Kidney (tissue), 14 donors: Measurements from ENCODE around the gene ALDH4A1. TPM values are rescaled to one million over a fixed set of nuclear protein-coding genes. Genes with fewer than 3 reads are reported as not detected.

Source experiments
- DNase-seq, 5 donors: peaks; one replicate each; pipeline ENCODE4 v3.0.0-alpha.2; 2013 to 2020
- FAIRE-seq: peaks from 2 replicates; lab custom pipeline; 2012; peaks lifted over from hg19 to GRCh38; lab: Jason Lieb, UNC
- H3K27ac ChIP-seq, 2 donors: one replicate each; pipeline ENCODE4 v1.7.0; 2013; ENCODE audit warnings: low read depth in 2 of 2, low read length in 2 of 2, inconsistent platforms in 1 of 2
- H3K27me3 ChIP-seq: one replicate; pipeline ENCODE4 v1.7.1; 2013; ENCODE audit warnings: low read length, inconsistent platforms; ENCODE audit not compliant: control insufficient read depth, insufficient read depth
- H3K36me3 ChIP-seq, 3 donors: one replicate each; pipeline versions ENCODE4 v1.7.0 to v1.7.1; 2013; ENCODE audit warnings: low read length in 3 of 3, control low read depth in 1 of 3, inconsistent platforms in 1 of 3; ENCODE audit not compliant: insufficient read depth in 3 of 3, control insufficient read depth in 2 of 3
- H3K4me1 ChIP-seq, 3 donors: one replicate each; pipeline versions ENCODE4 v1.7.0 to v1.7.1; 2013; ENCODE audit warnings: low read length in 3 of 3, inconsistent platforms in 1 of 3, low read depth in 1 of 3; ENCODE audit not compliant: control insufficient read depth in 2 of 3, insufficient read depth in 2 of 3
- H3K4me3 ChIP-seq, 3 donors: one replicate each; pipeline versions ENCODE4 v1.7.0 to v1.8.1; 2013; ENCODE audit warnings: low read length in 3 of 3, control low read depth in 1 of 3, inconsistent platforms in 1 of 3
- H3K9ac ChIP-seq, 3 donors: one replicate each; pipeline versions ENCODE4 v1.7.0 to v1.7.1; 2013; ENCODE audit warnings: low read length in 3 of 3, control low read depth in 1 of 3, inconsistent platforms in 1 of 3
- H3K9me3 ChIP-seq, 3 donors: one replicate each; pipeline versions ENCODE4 v1.7.0 to v1.7.1; 2013; ENCODE audit warnings: low read length in 3 of 3, control low read depth in 1 of 3, inconsistent platforms in 1 of 3; ENCODE audit not compliant: control insufficient read depth in 2 of 3, insufficient read depth in 1 of 3
- CTCF ChIP-seq: IDR thresholded peaks from 3 replicates; pipeline ENCODE4 v1.5.1; 2012; ENCODE audit warnings: mild to moderate bottlenecking, moderate library complexity, borderline replicate concordance; ENCODE audit not compliant: insufficient read depth; ENCODE audit errors: extremely low read depth
- intact Hi-C: fragments of 100-400 bp; cut with DNase I; formaldehyde crosslinking; loops from one replicate; pipeline ENCODE4 v1.11.1; 2022
- polyA plus RNA-seq: library from polyadenylated mRNA; stranded (reverse); fragments of 350-450 nt; fragmentation: Illumina TruSeq; extraction: RNeasy Lipid Tissue Mini Kit (QIAGEN cat#74804); gene quantifications from one replicate; pipeline ENCODE4 v1.2.3, GENCODE V29; 2014; ENCODE audit warnings: low read depth, low replicate concordance; ENCODE audit not compliant: insufficient read depth
- total RNA-seq: library from RNA; stranded (reverse); fragmentation: NEBNext Ultra II Directional; extraction: Animal tissue kit (Norgen Biotek cat#: 25700); gene quantifications from one replicate; pipeline ENCODE4 v1.2.1, GENCODE V29; 2021
- donor health status: control.
- donor health status: control.
- donor health status: control.
- donor health status: control.
- donor health status: control.
- donor health status: DM: yes; HTN: yes; CAD: no.
- donor health status: Normal renal cell carcinoma (clear cell type).

The ALDH4A1 gene
- total and polyA plus RNA-seq, 2 donors from 2014 or later = 49.3 to 352 TPM

DNA sequence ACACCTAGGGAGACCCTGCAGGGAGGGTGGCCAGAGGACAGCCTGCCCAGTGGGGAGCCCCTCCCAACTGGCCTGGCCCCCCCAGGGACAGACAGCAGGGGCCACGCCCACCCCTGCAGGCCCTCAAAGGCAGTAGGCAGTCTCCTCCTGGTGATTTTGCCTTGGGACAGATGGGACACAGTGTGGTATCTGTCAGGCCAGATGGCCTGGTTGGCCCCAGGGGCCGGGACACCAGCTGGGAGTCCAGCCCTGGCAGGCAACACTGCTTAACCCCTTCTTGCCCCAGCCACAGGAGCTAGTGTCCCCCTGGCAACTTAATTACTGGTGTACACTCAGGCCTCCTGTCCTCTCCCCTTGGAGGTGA is 36.3 kb upstream of the ALDH4A1 start:
- no peaks in the 10 kb centered on the region for H3K36me3 ChIP-seq
- H3K4me1 ChIP-seq = peaks cover 0 to 36% (median 28%) of the 10 kb centered on the region in 3 donors
- TF ChIP-seq CTCF = no peak
- H3K27ac ChIP-seq = no peak overlapping the region
- H3K9me3 ChIP-seq = no peaks in the 10 kb centered on the region
- intact Hi-C loops = no loop called here
- no peak overlapping the region for H3K9ac ChIP-seq
- H3K27me3 ChIP-seq = no peaks in the 10 kb centered on the region
- FAIRE-seq (no peak), DNase-seq (peak in 1 of 5 donors; percentile 64)
- H3K4me3 ChIP-seq = no peak overlapping the region

- no peak for FAIRE-seq
These were observed 35.8 kb upstream of the ALDH4A1 start for GRCh38 chr1:18938008-18938706.

DNA sequence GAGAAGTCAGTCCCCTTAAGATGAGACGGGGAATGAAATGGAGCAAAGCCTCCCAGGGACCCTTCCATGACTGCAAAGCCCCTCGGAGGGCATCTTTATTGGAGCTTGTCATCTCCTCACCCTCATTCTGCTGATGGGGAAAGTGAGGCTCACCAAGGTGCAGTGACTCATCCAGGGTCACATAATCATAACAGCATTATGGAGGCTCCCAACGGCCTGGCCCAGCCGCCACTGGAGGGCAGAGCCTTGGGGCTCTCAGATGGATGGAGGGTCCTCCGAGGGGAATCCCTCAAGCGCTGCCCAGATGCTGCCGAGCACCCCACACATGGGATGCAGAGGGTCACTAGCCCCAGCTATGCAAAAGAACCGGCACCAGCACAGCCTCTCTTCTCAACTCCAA is 35.2 kb upstream of the ALDH4A1 start:
- intact Hi-C loops = no loop called here
- Histone ChIP-seq H3K9me3 (no peaks in the 10 kb centered on the region), H3K27ac (peak overlapping the region; percentile 51 to 55), H3K4me3 (no peak overlapping the region), H3K36me3 (no peaks in the 10 kb centered on the region), H3K4me1 (peaks cover 0 to 38% (median 35%) of the 10 kb centered on the region in 3 donors), H3K9ac (no peak overlapping the region), H3K27me3 (no peaks in the 10 kb centered on the region)
- FAIRE-seq (no peak), DNase-seq (no peak)
- TF ChIP-seq CTCF = no peak

More at GRCh38 chr1:18938008-18938706, 35.8 kb upstream of the ALDH4A1 start:
- Histone ChIP-seq H3K4me3 (no peak overlapping the region), H3K27ac (peak overlapping the region in 1 of 2 donors; percentile 2), H3K4me1 (peaks cover 0 to 36% (median 29%) of the 10 kb centered on the region in 3 donors), H3K36me3 (no peaks in the 10 kb centered on the region), H3K9ac (no peak overlapping the region), H3K27me3 (no peaks in the 10 kb centered on the region), H3K9me3 (no peaks in the 10 kb centered on the region)
- DNase-seq = peak in 3 of 5 donors; percentile 52 to 71 (median 61)
- no peak for TF ChIP-seq CTCF
- intact Hi-C loops = no loop called here
